T-helper 2 cell treated with Interferon-gamma antibody and Interleukin-4, amounts not matched to agents 5 μg/mL and 100 μg/mL, for 36 hours (primary cell): ENCODE data around the gene DOLPP1.
A peak's percentile ranks its signal among the peaks of the same experiment; 100 is the strongest.

Experiments
- DNase-seq: peaks from one replicate; pipeline ENCODE4 v3.0.0; 2021; ENCODE audit warnings: low spot score
- H3K27ac Mint-ChIP-seq: one replicate; pipeline ENCODE4 v1.8.0; 2021; ENCODE audit warnings: mild to moderate bottlenecking, mixed read lengths
- H3K27me3 Mint-ChIP-seq: one replicate; pipeline ENCODE4 v1.8.0; 2021; ENCODE audit warnings: low read depth, mixed read lengths
- H3K36me3 Mint-ChIP-seq: one replicate; pipeline ENCODE4 v1.8.0; 2021; ENCODE audit warnings: low read depth, mixed read lengths
- H3K4me1 Mint-ChIP-seq: one replicate; pipeline ENCODE4 v1.8.0; 2021; ENCODE audit warnings: low read depth, mixed read lengths
- H3K4me3 Mint-ChIP-seq: one replicate; pipeline ENCODE4 v1.8.0; 2022; ENCODE audit warnings: mild to moderate bottlenecking, moderate library complexity, mixed read lengths
- H3K9me3 Mint-ChIP-seq: one replicate; pipeline ENCODE4 v1.8.0; 2021; ENCODE audit warnings: mixed read lengths

Gene DOLPP1

DNA sequence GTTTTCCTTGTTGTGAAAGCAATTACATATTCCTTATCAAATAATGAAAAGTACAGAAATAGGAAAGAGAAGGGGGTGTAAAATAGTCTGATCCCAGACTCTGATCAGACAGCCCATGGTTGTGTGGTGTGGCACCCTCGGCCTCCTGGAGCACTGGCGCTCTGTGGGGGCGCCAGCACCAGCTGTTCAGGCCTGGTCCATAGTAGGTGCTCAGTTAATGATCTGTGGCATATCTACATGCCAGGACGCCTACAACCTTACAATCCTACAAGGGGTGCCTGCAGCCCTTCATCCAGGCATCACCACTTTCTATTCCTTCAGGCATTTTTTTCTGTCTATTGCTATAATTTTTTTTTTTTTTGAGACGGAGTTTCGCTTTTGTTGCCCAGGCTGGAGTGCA, 27.9 kb upstream of the DOLPP1 start:
- no peaks in the 10 kb centered on the region for H3K4me1 Mint-ChIP-seq
- no peaks in the 10 kb centered on the region for H3K27me3 Mint-ChIP-seq
- DNase-seq: no peak
- H3K36me3 Mint-ChIP-seq: peaks cover 6% of the 10 kb centered on the region
- no peak overlapping the region for H3K27ac Mint-ChIP-seq
- H3K4me3 Mint-ChIP-seq: no peak overlapping the region
- no peaks in the 10 kb centered on the region for H3K9me3 Mint-ChIP-seq

DNA sequence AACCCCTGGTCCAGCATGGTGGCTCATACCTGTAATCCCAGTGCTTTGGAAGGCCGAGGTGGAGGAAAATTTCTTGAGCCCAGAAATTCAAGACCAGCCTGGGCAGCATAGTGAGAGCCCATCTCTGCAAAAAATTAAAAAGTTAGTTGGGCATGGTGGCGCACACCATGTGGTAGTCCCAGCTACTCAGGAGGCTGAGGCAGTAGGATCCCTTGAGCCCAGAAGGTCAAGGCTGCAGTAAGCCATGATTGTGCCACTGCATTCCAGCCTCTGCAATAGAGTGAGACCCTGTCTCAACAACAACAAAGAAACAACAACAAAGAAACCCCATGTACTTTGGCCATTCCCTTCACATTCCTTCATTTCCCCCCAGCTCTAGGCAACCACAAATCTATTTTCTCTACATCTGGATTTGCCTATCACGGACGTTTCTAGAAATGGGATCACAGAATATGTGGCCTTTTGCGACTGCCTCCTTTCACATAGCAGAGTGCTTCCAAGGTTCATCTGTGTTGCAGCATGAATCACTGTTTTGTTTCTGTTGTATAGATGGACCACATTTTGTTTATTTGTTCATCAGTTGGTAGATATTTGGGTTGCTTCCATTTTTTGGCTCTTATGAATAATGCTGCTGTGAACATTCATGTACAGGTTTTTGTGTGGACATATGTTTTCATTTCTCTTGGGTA, 26.6 kb upstream of the DOLPP1 start:
- Mint-ChIP-seq H3K9me3 (no peaks in the 10 kb centered on the region), H3K4me1 (no peaks in the 10 kb centered on the region), H3K27me3 (no peaks in the 10 kb centered on the region), H3K27ac (no peak overlapping the region), H3K4me3 (no peak overlapping the region), H3K36me3 (peaks cover 8% of the 10 kb centered on the region)
- no peak for DNase-seq

DNA sequence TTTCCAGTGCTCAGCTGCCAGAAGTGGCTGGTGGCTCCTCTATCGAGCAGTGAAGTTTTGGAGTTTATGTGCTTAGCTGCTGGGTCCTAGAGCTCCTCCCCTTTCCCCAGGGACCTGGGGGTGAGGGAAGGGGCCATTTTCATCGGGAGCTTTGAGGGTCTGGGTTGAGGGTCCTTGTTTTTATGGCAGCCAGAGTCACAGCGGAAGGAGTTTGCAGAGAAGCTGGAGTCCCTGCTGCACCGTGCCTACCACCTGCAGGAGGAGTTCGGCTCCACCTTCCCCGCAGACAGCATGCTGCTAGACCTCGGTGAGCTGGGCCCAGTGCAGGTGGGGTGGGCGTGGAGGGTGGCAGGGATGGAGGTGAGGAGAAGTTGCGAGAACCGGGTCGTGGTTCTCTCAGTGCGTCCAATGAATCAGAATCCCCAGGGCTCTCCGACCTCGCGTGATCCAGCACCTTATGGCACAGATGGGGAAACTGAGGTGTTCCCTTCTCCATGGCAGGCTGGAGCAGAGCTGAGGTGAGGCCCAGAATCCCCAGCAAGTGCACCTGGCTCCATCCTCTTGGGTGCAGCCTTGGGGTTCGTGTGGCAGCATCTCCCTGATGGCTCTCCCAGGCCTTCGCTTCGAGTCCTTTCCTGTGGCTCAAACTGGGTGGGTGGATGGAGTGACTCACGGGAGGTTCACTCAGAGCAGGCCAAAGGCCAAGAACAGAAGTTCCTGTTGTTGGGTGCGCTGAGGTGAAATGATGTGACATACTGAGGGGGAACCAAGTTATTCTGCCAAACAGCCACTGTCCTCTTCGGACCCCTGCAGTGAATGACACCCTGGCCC, 21.7 kb upstream of the DOLPP1 start:
- DNase-seq: no peak
- Mint-ChIP-seq H3K4me1 (no peaks in the 10 kb centered on the region), H3K27ac (no peak overlapping the region), H3K9me3 (no peaks in the 10 kb centered on the region), H3K27me3 (no peaks in the 10 kb centered on the region), H3K4me3 (no peak overlapping the region), H3K36me3 (peaks cover 18% of the 10 kb centered on the region)

DNA sequence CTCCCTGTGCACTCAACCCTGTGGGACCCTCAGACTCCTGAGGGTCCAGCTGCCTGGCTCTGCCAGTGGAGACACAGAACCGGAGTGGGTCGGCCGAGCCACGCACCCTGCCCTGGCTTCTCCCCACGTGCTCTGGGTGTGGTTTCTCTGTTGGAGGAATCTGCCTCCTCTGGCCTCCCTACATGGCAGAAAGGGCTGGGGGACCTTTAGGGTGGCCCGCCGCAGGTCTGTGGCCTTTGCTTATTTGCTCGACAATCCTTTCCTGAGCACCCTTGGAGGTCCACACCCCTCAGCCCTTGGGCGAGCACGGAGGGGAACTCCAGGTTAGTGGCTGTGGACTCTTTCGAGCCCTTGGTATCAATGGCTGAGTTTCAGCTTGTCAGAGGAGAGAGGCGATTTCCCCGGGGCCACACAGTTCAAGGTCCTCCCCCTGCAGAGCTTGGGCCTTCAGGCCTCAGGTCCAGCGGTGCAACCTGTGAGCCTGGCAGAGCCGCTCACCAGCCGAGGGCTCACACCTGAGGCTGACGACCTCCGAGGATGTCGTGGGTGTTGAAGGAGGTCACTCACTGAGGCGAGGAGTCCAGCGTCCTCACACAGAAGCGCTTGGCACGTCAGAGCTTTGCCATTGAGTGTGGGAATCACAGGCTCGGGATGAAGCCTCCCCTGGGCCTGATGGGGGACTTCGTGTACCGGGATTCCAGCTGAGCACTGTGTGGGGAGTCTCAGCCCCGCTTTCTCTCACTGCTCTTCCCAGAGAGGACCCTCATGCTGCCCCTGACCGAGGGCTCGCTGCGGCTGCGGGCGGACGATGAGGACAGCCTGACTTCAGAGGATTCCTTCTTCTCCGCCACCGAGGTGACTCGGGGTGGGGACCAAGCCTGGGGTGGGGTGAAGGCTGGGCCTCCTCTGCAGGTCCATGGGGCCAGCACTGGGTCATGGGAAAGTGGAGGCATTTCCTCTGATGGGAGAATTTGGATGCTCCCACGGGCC, 20.8 kb upstream of the DOLPP1 start:
- Mint-ChIP-seq H3K27me3 (no peaks in the 10 kb centered on the region), H3K4me1 (no peaks in the 10 kb centered on the region), H3K4me3 (no peak overlapping the region), H3K27ac (no peak overlapping the region), H3K36me3 (peaks cover 18% of the 10 kb centered on the region), H3K9me3 (no peaks in the 10 kb centered on the region)
- DNase-seq: no peak

DNA sequence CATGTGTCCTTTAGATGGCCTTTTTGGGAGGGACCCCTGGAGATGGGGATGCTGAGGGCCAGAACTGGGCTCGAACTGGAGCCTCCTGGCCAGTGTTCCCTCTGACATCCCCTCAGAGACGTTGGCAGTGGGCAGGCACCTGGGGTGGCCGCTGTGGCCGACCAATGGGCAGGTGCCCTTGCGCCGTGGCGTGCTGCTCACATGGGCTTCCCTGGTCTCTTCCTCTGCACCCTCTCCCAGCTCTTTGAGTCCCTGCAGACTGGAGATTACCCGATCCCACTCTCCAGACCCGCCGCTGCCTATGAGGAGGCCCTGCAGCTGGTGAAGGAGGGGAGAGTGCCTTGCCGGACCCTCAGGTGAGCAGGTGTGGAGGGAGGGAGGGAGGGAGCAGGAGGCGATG, 19.9 kb upstream of the DOLPP1 start:
- no peaks in the 10 kb centered on the region for H3K4me1 Mint-ChIP-seq
- no peak overlapping the region for H3K4me3 Mint-ChIP-seq
- peaks cover 25% of the 10 kb centered on the region for H3K36me3 Mint-ChIP-seq
- H3K27ac Mint-ChIP-seq: no peak overlapping the region
- no peaks in the 10 kb centered on the region for H3K27me3 Mint-ChIP-seq
- no peak for DNase-seq
- no peaks in the 10 kb centered on the region for H3K9me3 Mint-ChIP-seq

DNA sequence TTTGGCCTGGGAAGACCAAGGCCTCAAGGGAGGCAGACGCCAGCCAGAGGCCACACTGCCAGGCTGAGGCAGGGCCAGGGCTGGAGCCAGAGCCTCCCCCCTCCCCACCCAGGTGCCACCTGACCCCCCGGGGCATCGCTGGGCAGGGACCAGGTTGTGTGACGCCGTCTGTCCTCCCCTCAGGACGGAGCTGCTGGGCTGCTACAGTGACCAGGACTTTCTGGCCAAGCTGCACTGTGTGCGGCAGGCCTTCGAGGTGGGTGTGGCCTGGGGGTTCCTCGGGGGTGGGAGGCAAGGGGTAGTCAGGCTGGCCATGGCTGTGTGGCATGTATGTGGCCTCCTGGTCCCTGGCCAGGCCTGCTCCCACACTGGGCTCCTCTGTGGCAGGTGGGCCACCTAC, 17.9 kb upstream of the DOLPP1 start:
- Mint-ChIP-seq H3K9me3 (no peaks in the 10 kb centered on the region), H3K27me3 (no peaks in the 10 kb centered on the region), H3K4me1 (no peaks in the 10 kb centered on the region), H3K36me3 (peaks cover 27% of the 10 kb centered on the region), H3K4me3 (no peak overlapping the region), H3K27ac (no peak overlapping the region)
- no peak for DNase-seq

DNA sequence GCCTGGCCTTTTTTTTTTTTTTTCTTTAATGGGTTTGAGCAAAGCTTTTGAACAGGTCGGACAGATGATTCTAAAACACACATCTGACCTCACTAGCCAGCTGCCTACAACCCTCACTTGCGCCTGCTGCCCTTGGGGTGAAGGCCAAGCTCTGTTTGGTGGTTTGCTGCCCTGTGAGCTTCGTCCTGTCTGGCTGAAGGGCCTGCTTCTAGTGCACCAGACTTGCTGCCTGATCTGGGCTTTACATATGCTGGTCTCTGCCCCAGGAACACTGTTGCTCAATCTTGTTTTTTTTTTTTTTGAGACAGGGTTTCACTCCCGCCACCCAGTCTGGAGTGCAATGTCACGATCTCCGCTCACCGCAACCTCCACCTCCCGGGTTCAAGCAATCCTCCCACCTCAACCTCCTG, 16.4 kb upstream of the DOLPP1 start:
- peaks cover 9% of the 10 kb centered on the region for H3K4me1 Mint-ChIP-seq
- no peak for DNase-seq

DNA sequence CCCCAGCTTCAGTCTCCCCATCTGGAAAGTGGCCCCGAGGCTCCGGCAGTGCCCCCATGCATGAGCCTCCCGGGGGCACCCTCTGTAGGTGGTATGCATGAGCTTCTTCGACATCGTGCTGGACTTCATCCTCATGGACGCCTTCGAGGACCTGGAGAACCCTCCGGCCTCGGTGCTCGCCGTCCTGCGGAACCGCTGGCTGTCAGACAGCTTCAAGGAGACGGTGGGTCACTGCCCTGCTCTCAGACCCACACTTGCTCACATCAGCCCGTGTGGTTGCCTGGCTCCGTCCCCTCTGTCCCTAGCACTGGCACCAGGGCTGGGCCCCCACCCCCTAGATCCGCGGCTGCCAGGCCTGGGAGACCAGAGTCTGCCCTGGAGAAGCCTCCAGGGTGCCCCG, 12.8 kb upstream of the DOLPP1 start:
- H3K36me3 Mint-ChIP-seq: peaks cover 25% of the 10 kb centered on the region
- no peaks in the 10 kb centered on the region for H3K9me3 Mint-ChIP-seq
- H3K27ac Mint-ChIP-seq: peak overlapping the region; percentile 73
- no peaks in the 10 kb centered on the region for H3K27me3 Mint-ChIP-seq
- no peak for DNase-seq
- peaks cover 14% of the 10 kb centered on the region for H3K4me1 Mint-ChIP-seq
- no peak overlapping the region for H3K4me3 Mint-ChIP-seq

More for the DNA sequence above, 16.4 kb upstream of the DOLPP1 start:
- Mint-ChIP-seq H3K27me3 (no peaks in the 10 kb centered on the region), H3K36me3 (peaks cover 28% of the 10 kb centered on the region), H3K27ac (no peak overlapping the region), H3K9me3 (no peaks in the 10 kb centered on the region), H3K4me3 (no peak overlapping the region)

DNA sequence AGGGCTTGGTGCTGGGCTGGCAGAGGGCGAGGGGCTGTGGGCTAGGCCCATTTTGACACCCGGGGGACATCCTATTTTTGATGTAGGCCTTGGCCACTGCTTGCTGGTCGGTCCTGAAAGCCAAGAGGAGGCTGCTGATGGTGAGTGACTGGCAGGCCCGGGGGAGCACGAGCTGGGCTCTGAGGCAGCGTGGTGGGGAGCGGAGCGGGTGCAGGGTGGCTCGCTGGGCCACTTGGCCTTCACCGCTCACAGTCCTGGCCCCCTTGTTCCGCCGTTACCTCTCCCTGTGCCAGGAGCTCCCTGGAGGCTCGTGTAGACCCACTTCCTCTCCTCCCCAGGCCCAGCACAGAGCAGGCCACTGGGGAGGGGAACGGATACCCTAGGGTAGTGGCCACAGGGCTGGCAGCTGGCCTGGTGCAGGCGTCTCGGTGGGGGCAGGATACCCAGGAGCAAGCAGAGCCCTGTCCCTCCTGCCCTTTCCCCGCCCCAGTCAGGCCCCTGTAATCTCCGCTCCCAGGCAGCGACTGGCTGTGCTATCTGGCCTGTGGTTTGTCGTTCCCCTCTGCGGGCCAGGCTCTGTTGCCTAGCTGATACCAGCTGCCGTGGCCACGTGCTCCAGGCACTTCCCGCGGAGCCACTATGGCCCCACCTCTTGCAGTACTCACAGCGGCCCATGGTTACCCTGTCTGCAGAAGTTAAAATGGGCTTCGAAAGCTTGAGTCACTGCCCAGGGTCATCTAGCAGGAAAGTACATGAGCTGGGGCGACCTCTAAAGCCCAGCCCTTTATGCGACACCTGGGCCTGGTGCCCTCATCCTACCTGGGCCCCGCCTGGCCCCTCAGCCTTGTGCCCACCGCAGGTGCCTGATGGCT, 11.7 kb upstream of the DOLPP1 start:
- peak; percentile 41 for DNase-seq
- H3K27me3 Mint-ChIP-seq: no peaks in the 10 kb centered on the region
- peak overlapping the region; percentile 86 for H3K27ac Mint-ChIP-seq
- H3K4me3 Mint-ChIP-seq: peak overlapping the region; percentile 52
- peaks cover 22% of the 10 kb centered on the region for H3K36me3 Mint-ChIP-seq
- peaks cover 18% of the 10 kb centered on the region for H3K4me1 Mint-ChIP-seq
- H3K9me3 Mint-ChIP-seq: no peaks in the 10 kb centered on the region

DNA sequence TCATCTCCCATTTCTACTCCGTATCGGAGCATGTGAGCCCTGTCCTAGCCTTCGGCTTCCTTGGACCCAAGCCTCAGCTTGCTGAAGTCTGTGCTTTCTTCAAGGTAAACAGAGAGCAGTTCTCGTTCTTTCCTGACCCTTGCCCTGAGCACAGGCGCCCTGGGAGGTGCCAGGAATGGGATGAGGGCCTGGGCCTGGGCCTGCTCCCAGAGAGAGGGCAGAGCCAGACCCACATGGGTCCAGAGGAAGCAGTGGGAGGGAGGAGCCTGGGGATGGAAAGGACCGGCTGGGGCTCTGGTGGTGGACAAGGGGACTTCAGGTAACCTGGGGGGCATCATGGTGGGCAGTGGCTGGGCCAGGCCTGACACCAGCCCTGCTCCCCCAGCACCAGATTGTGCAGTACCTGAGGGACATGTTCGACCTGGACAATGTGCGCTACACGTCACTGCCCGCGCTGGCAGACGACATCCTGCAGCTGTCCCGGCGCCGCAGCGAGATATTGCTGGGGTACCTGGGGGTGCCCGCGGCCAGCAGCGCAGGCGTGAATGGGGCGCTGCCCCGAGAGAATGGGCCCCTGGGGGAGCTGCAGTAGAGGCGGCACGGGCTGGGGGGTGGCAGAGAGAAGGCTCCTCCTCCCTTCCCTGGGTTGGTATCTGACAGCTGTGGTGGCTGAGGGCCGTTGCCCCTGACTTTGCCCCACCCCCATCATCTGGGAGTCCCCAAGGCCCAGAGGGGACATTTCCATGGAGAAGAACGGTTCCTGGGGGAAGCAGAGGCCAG, 10.9 kb upstream of the DOLPP1 start:
- no peaks in the 10 kb centered on the region for H3K27me3 Mint-ChIP-seq
- no peak overlapping the region for H3K4me3 Mint-ChIP-seq
- no peaks in the 10 kb centered on the region for H3K9me3 Mint-ChIP-seq
- peaks cover 18% of the 10 kb centered on the region for H3K36me3 Mint-ChIP-seq
- peak overlapping the region; percentile 31 for H3K27ac Mint-ChIP-seq
- H3K4me1 Mint-ChIP-seq: peaks cover 18% of the 10 kb centered on the region
- DNase-seq: no peak

DNA sequence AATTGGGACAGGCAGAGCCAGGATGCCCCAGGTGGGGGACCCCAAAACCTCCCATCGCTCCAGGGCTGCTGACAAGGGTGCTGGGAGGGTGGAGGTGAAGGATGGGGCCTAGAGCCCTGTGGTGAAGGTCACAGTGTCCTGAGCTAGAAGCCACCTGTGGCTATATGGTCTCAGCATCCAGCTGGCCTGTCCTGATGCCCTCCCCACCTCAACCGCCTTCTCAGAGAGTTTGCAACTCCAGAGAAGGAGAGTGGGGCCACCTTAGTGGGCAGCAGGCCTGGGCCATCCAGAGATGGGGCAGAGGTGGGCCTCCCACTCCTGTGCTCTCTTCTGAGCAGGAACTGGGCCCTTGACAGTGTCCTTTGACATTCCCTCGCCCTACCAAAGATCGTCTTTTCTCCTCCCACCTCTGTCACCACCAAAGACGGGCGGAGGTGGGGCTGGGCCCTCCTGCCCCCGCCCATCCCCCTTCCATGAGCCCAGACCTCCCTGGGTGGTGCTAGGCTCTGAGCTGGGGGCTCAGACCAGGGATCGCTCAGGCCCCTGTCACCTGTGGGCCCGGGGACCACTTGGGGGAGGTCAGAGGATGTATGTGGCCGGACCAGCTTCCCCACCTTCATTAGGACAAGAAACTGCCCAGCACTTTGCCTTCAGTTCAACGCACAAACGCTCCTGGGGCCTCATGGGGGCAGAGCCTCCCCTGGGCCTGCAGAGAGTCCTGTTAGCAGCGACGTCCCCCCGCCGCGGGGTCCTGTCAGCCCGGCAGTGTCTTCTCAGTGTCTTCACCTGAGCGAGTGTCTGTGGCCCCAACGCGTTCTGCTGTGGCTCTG, 10.0 kb upstream of the DOLPP1 start:
- no peak overlapping the region for H3K4me3 Mint-ChIP-seq
- peak overlapping the region; percentile 31 for H3K27ac Mint-ChIP-seq
- no peaks in the 10 kb centered on the region for H3K27me3 Mint-ChIP-seq
- no peaks in the 10 kb centered on the region for H3K9me3 Mint-ChIP-seq
- DNase-seq: no peak
- H3K4me1 Mint-ChIP-seq: peaks cover 18% of the 10 kb centered on the region
- peaks cover 12% of the 10 kb centered on the region for H3K36me3 Mint-ChIP-seq

DNA sequence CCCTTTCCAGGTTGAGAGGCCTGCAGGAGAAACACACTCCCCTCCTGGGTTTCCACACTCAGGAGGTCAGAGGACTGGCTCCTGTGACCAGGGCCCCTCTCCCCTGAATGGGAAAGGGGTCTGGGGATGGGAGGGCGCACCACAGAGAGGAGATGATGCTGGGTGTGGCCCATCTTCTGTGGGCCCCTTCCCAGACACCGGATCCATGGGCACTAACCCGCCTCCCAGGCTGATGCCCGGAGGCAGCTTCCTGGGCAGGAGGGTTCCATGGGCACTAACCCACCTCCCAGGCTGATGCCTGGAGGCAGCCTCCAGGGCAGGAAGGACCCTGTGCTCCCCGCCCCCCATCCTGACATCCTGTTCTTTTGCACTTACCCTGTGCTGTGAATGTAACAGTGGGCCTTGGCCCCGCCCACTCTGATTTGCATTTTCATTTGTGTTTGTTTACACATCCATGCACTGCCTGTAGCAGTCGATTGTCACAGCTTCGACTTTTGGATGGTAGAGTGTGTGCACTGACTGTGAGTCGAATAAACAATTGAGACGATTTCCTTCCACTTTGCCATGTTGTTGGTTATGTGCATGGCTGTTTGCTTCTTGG, 9.3 kb upstream of the DOLPP1 start:
- Mint-ChIP-seq H3K27me3 (no peaks in the 10 kb centered on the region), H3K36me3 (peaks cover 11% of the 10 kb centered on the region), H3K4me1 (peaks cover 18% of the 10 kb centered on the region), H3K9me3 (no peaks in the 10 kb centered on the region), H3K4me3 (no peak overlapping the region), H3K27ac (no peak overlapping the region)
- DNase-seq: no peak
